Common myeloid progenitor, CD34-positive (primary cell): ENCODE results near the gene KRT35.

Experiments
- CTCF ChIA-PET: fragments of 350-600 bp; sonication (Branson Sonifier 250); formaldehyde crosslinking; loops from one replicate; lab custom pipeline; 2021; ENCODE audit warnings: antibody characterized with exemption; lab: Charles Lee
- POLR2A ChIA-PET: fragments of 350-600 bp; sonication (Branson Sonifier 250); formaldehyde crosslinking; loops from one replicate; lab custom pipeline; 2021; ENCODE audit warnings: antibody characterized with exemption; lab: Charles Lee
- DNase-seq, 3 donors: peaks; one replicate each; pipeline versions ENCODE4 v3.0.0 to v3.0.0-alpha.2; 2013
- H3K27ac ChIP-seq, 2 experiments: 1 replicate in 1 of 2; 2 replicates in 1 of 2; pipeline ENCODE4 v1.7.0; 2013; ENCODE audit warnings: inconsistent platforms in 2 of 2, low read length in 2 of 2, mild to moderate bottlenecking in 2 of 2, low read depth in 1 of 2, moderate library complexity in 1 of 2; ENCODE audit not compliant: severe bottlenecking in 2 of 2, insufficient read depth in 1 of 2, poor library complexity in 1 of 2
- H3K27me3 ChIP-seq, 5 experiments: replicated peaks in 2 of 5; 1 replicate in 3 of 5; 2 replicates in 2 of 5; pipeline versions ENCODE4 v1.6.1 to v1.7.0; 2013; ENCODE audit warnings: low read length in 4 of 5, mild to moderate bottlenecking in 2 of 5, moderate library complexity in 2 of 5, inconsistent platforms in 1 of 5; ENCODE audit not compliant: insufficient read depth in 5 of 5, control insufficient read depth in 4 of 5
- H3K36me3 ChIP-seq, 4 experiments: 1 replicate in 2 of 4; 2 replicates in 2 of 4; pipeline versions ENCODE4 v1.6.1 to v1.7.0; 2013; ENCODE audit warnings: low read length in 3 of 4, control low read depth in 1 of 4, mild to moderate bottlenecking in 1 of 4; ENCODE audit not compliant: control insufficient read depth in 4 of 4, insufficient read depth in 4 of 4
- H3K4me1 ChIP-seq, 4 experiments: 1 replicate in 3 of 4; 2 replicates in 1 of 4; pipeline versions ENCODE4 v1.6.1 to v1.7.1; 2013; ENCODE audit warnings: low read length in 3 of 4, mild to moderate bottlenecking in 3 of 4, control low read depth in 1 of 4, inconsistent platforms in 1 of 4, moderate library complexity in 1 of 4; ENCODE audit not compliant: control insufficient read depth in 4 of 4, insufficient read depth in 4 of 4; ENCODE audit errors: control extremely low read depth in 1 of 4
- H3K4me3 ChIP-seq, 7 experiments: 1 replicate in 4 of 7; 2 replicates in 3 of 7; pipeline versions ENCODE4 v1.5.1 to v1.7.0; 2013; ENCODE audit warnings: mild to moderate bottlenecking in 7 of 7, low read length in 6 of 7, moderate library complexity in 6 of 7, inconsistent platforms in 2 of 7, low read depth in 2 of 7, control low read depth in 1 of 7; ENCODE audit not compliant: insufficient read depth in 4 of 7, control insufficient read depth in 1 of 7; ENCODE audit errors: extremely low read depth in 1 of 7
- H3K9me3 ChIP-seq, 5 experiments: 1 replicate in 4 of 5; 2 replicates in 1 of 5; pipeline versions ENCODE4 v1.6.1 to v1.7.1; 2013; ENCODE audit warnings: low read length in 4 of 5, mild to moderate bottlenecking in 2 of 5, inconsistent platforms in 1 of 5, low read depth in 1 of 5, moderate library complexity in 1 of 5; ENCODE audit not compliant: control insufficient read depth in 4 of 5, insufficient read depth in 2 of 5; ENCODE audit errors: control extremely low read depth in 1 of 5
- WGBS: methylation state at CpG from one replicate; pipeline ENCODE4 v1.1.5; 2013; ENCODE audit not compliant: insufficient coverage; 5-methylcytosine and 5-hydroxymethylcytosine counted together

The KRT35 gene

DNA sequence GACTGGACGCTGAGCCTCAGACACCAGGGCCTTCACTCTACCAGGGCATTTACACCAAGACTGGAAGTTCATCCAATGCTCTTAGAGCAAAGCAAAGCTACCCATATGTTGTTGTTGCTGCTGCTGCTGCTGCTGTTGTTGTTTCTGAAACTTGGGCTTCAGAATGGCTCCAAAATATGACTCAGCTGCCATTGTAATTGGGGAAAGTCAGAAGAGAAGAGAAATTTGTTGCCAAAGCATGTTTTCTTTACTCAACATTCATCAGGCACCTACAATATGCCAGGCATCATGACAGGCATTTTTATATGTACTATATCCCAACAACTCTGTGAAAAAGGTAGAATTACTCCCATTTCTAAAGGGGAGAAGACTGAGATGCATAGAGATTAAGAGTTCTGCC is 25.7 kb downstream of the KRT35 start:
- Histone ChIP-seq H3K4me1 (peaks cover 0 to 5% (median 2%) of the 10 kb centered on the region in 4 experiments), H3K9me3 (no peaks in the 10 kb centered on the region), H3K27me3 (peaks cover 0 to 14% (median 0%) of the 10 kb centered on the region in 5 experiments), H3K4me3 (no peak overlapping the region), H3K36me3 (no peaks in the 10 kb centered on the region), H3K27ac (no peak overlapping the region)
- POLR2A ChIA-PET: no interaction called here
- CTCF ChIA-PET: no interaction called here
- DNase-seq: no peak
- 100% methylated on average over 1 of the region's 1 CpG for WGBS

DNA sequence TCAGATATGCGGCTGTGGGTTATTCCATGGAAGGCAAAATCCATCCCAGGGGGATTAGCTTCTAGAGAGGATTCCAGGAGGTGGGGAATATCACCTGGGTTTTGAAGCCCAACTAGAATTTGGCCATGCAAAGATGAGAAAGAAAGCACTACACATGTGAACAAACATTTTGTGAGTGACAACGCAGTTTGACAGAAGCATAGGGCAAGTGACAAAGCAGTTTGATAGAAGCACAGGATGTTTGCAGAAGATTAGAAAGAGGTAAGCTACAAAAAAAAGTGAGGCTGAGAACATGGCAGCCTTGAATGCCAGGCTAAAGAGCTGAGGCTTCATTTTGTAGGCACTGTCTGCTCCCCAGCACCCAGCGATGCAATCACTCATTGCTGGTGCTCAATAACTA is 27.9 kb downstream of the KRT35 start:
- CTCF ChIA-PET: interaction anchor here (1.4 kb wide), 1 partner anchor 96 kb away, joined by 5 read pairs; no protein-coding TSS in a partner anchor
- Histone ChIP-seq H3K27ac (no peak overlapping the region), H3K4me1 (peaks cover 0 to 5% (median 2%) of the 10 kb centered on the region in 4 experiments), H3K4me3 (no peak overlapping the region), H3K27me3 (peaks cover 0 to 6% (median 0%) of the 10 kb centered on the region in 5 experiments), H3K36me3 (no peaks in the 10 kb centered on the region), H3K9me3 (no peaks in the 10 kb centered on the region)
- WGBS: 64% methylated on average over 3 of the region's 3 CpGs
- peak; percentile 2 to 69 (median 60) for DNase-seq
- POLR2A ChIA-PET: no interaction called here

DNA sequence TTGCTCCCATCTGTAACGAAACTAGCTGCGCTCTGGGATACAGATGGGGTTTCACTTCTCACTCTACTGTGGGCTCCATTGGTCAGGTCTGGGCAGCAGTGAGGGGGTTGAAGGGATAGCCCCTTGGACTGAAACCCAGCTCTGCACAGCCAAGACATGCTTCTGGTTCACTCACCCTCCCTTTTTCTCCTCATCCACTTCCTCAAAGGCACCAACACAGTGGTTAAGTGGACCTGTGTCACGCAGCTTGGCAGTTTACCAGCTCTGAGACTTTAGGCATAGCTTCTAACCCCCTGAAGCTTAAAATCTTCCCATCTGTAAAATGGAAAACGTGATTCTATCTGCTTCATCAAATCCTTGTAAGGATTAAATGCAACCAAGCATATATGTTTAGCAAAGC is 28.7 kb downstream of the KRT35 start:
- Histone ChIP-seq H3K27me3 (peaks cover 0 to 5% (median 0%) of the 10 kb centered on the region in 5 experiments), H3K36me3 (no peaks in the 10 kb centered on the region), H3K9me3 (no peaks in the 10 kb centered on the region), H3K27ac (no peak overlapping the region), H3K4me1 (peaks cover 0 to 5% (median 2%) of the 10 kb centered on the region in 4 experiments), H3K4me3 (no peak overlapping the region)
- WGBS: 0% methylated on average over 2 of the region's 4 CpGs
- peak; percentile 77 to 95 (median 94) for DNase-seq
- CTCF ChIA-PET: interaction anchor here (1.4 kb wide), 1 partner anchor 97 kb away, joined by 5 read pairs; no protein-coding TSS in a partner anchor
- POLR2A ChIA-PET: no interaction called here

DNA sequence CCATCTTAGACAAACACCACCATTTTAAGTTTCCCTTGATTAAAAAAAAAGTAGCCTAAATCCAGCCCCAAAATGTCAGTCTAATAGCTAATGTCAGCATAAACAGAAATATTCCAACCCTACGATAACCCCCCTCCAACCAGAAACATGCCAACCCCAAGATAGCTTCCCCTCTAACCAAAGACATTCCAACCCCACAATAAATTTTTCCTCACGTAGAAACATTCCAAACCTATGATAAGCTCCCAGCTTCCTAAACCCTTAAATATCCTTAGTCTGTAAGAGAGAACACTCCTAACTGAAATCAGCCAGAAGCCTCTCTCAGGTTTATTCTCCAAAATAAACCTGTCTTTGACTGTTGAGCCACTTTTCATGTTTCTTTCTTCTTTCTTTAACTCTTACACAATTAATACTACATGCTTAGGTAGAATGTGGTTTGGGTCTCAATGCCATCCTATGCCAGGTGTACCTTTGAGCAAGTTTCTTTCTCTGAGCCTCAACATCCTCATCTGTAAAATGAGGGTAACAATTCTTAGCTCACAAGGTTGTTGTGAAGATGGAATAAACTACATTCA is 29.7 kb downstream of the KRT35 start:
- H3K27me3 ChIP-seq: no peaks in the 10 kb centered on the region
- H3K4me1 ChIP-seq: peaks cover 0 to 5% (median 2%) of the 10 kb centered on the region in 4 experiments
- ChIA-PET CTCF (no interaction called here), POLR2A (no interaction called here)
- H3K4me3 ChIP-seq: no peak overlapping the region
- H3K9me3 ChIP-seq: no peaks in the 10 kb centered on the region
- H3K36me3 ChIP-seq: no peaks in the 10 kb centered on the region
- no peak overlapping the region for H3K27ac ChIP-seq
- no peak for DNase-seq
- WGBS: 90% methylated on average over 2 of the region's 2 CpGs

DNA sequence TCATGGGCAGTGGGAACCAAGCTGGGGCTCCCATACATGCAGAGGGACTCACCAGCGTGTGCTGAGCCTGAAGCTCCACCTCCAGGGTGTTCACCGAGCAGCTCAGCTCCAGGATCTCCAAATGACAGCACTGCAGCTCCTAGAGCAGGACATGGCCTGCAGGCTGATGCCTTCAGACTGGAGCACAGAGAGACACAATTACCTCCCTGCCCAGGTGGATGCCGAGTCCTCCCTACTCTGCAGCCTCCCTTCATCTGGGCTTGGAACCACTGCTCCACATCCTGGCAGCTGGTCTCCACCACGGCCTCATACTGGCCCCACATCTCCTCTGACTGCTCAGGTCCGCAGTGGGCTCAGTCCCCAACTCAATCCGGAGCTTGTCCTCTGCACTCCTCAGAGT is 31.9 kb downstream of the KRT35 start:
- Histone ChIP-seq H3K27me3 (peaks cover 0 to 10% (median 2%) of the 10 kb centered on the region in 5 experiments), H3K9me3 (peaks cover 0 to 3% (median 0%) of the 10 kb centered on the region in 5 experiments), H3K27ac (no peak overlapping the region), H3K4me1 (peaks cover 0 to 5% (median 2%) of the 10 kb centered on the region in 4 experiments), H3K4me3 (no peak overlapping the region), H3K36me3 (no peaks in the 10 kb centered on the region)
- 100% methylated on average over 4 of the region's 6 CpGs for WGBS
- CTCF ChIA-PET: no interaction called here
- POLR2A ChIA-PET: no interaction called here
- no peak for DNase-seq

DNA sequence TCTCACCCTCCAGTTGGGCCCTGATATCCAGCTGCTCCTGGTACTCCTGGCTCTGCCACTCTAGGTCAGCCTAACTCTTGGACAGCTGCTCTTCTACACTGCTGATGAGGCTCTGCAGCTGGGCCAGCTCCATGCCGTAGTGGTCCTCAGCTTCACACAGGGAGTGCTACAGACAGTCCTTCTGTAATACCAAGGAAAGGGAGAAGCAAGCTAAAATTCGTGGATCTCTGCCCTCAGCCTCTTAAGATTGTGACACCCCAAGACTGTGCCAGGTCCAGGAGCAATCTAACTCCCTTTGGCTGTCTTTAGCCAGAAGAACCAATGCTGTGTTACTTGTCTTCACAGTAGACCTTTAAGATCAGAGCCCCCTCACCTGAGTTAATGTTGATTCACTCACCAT is 32.4 kb downstream of the KRT35 start:
- DNase-seq: no peak
- Histone ChIP-seq H3K27ac (no peak overlapping the region), H3K4me1 (peaks cover 0 to 5% (median 2%) of the 10 kb centered on the region in 4 experiments), H3K9me3 (peaks cover 0 to 3% (median 0%) of the 10 kb centered on the region in 5 experiments), H3K4me3 (no peak overlapping the region), H3K27me3 (peaks cover 0 to 10% (median 2%) of the 10 kb centered on the region in 5 experiments), H3K36me3 (no peaks in the 10 kb centered on the region)
- WGBS: 90% methylated on average over 2 of the region's 2 CpGs
- POLR2A ChIA-PET: no interaction called here
- CTCF ChIA-PET: interaction anchor here (0.8 kb wide), 1 partner anchor 44 kb away, joined by 3 read pairs; no protein-coding TSS in a partner anchor

DNA sequence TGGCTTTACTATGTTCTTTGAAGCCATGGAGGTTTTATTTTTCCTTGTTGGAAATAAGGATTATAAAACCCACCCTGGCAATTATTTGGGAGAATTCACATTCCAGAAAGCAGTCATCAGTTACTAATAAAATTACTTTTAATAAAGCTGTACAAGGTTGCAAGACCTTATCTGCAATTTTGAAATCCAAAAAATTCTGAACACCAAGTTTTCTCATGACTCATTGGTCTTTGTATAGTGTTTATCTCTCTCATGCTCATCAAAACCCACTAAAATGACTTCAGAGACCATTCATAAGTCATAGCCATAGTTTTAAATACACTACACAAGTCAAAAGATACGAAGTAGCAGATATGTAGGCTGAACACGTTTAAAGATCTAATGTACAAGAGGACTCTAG is 34.1 kb downstream of the KRT35 start:
- WGBS: no CpG with 5 or more reads among the region's 2 CpGs
- Histone ChIP-seq H3K4me3 (no peak overlapping the region), H3K9me3 (peaks cover 0 to 3% (median 0%) of the 10 kb centered on the region in 5 experiments), H3K36me3 (no peaks in the 10 kb centered on the region), H3K27me3 (peaks cover 0 to 21% (median 3%) of the 10 kb centered on the region in 5 experiments), H3K27ac (no peak overlapping the region), H3K4me1 (no peaks in the 10 kb centered on the region)
- POLR2A ChIA-PET: interaction anchor here (0.6 kb wide), 1 partner anchor 20 kb away, joined by 4 read pairs; no protein-coding TSS in a partner anchor
- CTCF ChIA-PET: no interaction called here
- DNase-seq: no peak
